GM18498 (cell line): ENCODE measurements around the gene MRGPRX1.
"Not testable (repeated sequence)": the region's sequence is repeated elsewhere in the genome, so short reads cannot be mapped to it uniquely, and the experiment has no call there.

Experiments
- ATAC-seq: cut with Tn5 transposase; IDR thresholded peaks from one replicate; pipeline ENCODE4 v1.9.1; 2021; ENCODE audit warnings: mild to moderate bottlenecking, moderate library complexity; ENCODE audit not compliant: unreplicated experiment

MRGPRX1 gene

DNA sequence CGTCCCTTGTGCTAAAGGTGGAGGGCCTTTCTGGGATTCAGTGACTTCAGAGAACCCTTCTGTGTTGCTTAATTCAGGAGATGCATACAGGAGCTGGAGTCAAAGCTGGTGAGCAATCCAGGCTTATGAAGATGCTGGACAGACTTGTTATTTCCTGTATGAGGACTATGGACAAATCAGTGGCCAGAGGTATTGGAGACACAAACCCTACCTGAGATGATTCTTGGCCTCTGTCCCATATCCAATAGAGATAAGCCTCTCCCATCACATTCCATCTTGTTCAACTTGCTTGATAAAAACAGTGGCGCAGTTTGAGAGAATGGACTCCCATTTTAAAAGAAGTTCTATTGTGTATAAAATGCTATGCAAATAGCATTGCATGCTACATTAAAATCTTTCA is at the start of gene MRGPRX1:
Gene MRGPRX1 (minus strand): TSS at position 101 of the 400 bp plus-strand sequence. CDS start 4,630 bp downstream, outside the sequence.
- ATAC-seq: no peak

GRCh38 chr11:18987454-18988231 is 48.4 kb upstream of the MRGPRX1 start:
- no peak for ATAC-seq

DNA sequence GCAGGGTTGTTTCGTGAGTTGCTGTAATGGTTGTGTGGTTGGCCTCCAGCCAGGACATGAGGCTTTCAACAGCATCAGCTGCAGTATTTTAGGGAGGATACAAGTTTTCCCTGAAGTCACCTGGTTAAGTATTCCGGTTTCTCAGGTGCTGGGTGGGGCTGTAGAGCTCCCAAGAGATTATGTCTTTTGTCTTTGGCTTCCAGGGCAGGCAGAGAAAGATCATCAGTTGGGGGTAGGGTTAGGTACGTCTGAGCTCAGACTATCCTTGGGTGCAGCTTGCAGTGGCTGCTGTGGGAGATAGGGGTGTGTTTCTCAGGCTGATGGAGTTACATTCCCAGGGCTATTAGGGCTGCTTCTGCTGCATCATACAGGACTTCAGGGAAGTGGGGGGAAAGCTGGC is 47.5 kb upstream of the MRGPRX1 start:
- no peak for ATAC-seq

- ATAC-seq: no peak
These were observed 42.7 kb upstream of the MRGPRX1 start for GRCh38 chr11:18981897-18982296.

- ATAC-seq: no peak
These were observed 35.0 kb upstream of the MRGPRX1 start for GRCh38 chr11:18974192-18974591.

- ATAC-seq: no peak
These were observed 33.1 kb upstream of the MRGPRX1 start for GRCh38 chr11:18972336-18972735.

DNA sequence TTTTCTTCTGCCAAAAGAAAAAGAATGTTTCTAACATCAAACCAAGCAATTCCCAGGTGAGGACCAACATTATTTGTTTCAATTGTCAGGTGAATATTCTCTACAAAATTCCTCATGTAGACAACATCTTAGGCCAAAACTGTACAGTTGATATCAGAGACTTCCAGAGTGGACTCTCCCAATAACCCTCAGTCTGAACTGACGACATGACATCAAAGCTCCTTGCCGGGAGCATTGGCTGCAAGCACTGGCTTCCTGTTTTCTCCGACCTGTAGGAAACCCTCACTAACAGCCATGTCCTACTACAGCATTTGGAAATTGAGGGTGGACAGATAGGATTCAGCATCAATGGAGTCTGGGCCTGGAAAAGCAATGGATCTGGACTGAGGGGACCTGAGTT is 30.5 kb upstream of the MRGPRX1 start:
- no peak for ATAC-seq

GRCh38 chr11:18958221-18958910 is 19.2 kb upstream of the MRGPRX1 start:
- no peak for ATAC-seq

DNA sequence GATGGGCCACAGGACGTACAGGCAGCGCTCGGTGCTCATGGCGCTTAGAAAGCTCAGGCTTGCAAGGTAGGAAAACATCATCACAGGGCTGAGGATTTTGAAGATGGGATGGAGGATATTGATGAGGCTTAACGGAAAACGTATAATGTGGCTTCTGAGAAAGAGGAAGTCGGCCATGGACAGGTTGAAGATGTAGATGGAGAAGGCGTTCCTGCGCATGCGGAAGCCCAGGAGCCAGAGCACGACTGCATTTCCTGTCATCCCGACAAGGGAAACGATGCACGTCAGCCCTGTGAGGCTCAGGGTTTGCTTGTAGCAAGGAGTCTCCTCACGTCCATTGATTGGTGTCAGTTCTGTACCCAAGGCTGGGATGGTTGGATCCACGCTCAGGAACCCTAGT is 17.4 kb upstream of the MRGPRX1 start:
- no peak for ATAC-seq

DNA sequence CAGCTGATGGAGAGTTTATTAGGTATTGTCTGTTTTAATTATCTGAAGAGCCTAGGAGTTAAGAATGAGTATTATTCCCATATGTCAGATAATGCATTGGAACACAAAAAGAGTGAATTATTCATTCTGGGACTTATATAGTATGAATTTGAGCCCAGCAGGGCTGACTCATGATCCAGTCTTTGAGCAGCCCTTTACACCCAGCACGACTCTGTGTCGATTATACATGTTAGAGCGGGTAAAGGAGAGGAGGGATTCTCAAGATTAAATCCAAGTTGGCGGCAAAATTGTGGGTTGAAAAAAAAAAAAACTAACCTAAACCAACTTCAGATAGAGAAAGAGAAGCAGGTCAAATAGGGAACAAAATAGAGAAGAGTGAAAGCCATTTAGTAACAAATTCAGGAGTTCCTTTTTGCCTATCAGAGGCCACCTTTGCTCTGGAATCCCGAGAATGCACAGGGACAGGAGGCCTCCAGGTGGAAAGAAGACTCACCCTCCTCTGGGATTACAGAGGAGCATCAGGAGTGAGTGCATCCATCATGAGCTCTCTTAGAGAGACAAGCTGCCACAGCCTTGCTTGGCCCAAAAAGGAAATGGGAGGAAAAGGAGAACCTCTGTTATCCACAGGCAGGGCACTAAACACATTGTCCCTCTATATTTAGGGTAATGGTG is 3.1 kb downstream of the MRGPRX1 start:
- no peak for ATAC-seq

DNA sequence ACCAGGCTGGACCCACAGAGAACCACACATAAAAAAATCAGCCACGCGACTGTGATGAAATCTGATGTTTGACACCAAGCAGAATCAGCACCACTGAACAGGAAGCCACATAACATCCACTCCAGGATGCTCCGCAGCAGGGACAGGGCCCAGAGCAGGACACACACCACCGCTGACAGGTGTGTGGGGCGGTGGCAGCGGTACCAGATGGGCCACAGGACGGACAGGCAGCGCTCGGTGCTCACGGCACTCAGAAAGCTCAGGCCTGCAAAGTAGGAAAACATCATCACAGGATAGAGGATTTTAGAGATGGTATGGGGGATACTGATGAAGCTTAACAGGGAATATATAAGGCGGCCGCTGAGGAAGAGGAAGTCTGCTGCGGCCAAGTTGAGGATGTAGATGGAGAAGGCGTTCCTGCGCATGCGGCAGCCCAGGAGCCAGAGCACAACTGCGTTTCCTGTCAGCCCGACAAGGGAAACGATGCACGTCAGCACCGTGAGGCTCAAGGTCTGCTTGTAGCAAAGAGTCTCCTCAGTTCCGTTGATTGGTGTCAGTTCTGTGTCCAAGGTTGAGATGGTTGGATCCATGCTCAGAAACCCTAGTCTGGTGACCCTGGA is 4.9 kb downstream of the MRGPRX1 start:
- ATAC-seq: no peak

GRCh38 chr11:18927550-18928322 is 11.5 kb downstream of the MRGPRX1 start:
- no peak for ATAC-seq

GRCh38 chr11:18925426-18925825 is 13.8 kb downstream of the MRGPRX1 start:
- ATAC-seq: not testable (repeated sequence)

DNA sequence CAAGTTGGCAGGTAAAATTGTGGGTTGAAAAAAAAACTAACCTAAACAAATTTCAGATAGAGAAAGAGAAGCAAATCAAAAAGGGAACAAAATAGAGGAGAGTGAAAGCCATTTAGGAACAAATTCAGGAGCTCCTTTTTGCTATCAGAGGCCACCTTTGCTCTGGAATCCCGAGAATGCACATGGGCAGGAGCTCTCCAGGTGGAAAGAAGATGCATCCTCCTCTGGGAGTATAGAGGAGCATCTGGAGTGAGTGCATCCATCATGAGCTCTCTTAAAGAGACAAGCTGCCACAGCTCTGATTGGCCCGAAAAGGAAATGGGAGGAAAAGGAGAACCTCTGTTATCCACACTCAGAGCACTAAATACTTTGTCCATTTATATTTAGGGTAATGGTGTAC is 26.3 kb downstream of the MRGPRX1 start:
- no peak for ATAC-seq

DNA sequence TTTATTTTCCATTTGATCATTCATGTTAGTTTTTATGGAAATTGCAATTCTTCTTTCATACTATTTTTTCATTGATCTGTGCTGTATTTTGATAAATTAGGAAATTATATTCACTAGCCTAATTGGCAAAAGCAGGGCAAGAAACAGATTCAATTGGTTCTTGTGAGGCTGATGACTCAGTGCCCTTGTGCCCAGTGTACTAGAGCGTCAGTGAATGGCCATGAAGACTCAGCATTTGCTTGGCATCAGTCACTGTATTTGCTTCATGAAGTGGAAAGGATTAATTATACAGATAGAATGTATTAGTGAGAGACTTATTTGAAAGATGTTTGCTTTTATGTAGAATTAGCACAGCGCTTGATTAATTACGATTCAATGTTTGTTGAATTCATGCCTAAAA is 31.8 kb downstream of the MRGPRX1 start:
- no peak for ATAC-seq

- not testable (repeated sequence) for ATAC-seq
These were observed 38.6 kb downstream of the MRGPRX1 start for GRCh38 chr11:18900637-18901036.

- ATAC-seq: not testable (repeated sequence)
These were observed 39.0 kb downstream of the MRGPRX1 start for GRCh38 chr11:18900151-18900611.

GRCh38 chr11:18891712-18892111 is 47.5 kb downstream of the MRGPRX1 start:
- not testable (repeated sequence) for ATAC-seq

- no peak for ATAC-seq
These were observed 48.6 kb downstream of the MRGPRX1 start for GRCh38 chr11:18890615-18891014.
